Thyroid gland (tissue), 4 donors: Measurements from ENCODE around the gene NPNT. TPM values are rescaled to one million over a fixed set of nuclear protein-coding genes. Genes with fewer than 3 reads are reported as not detected.
A peak's percentile ranks its signal among the peaks of the same experiment; 100 is the strongest.

Experiments used
- DNase-seq, 2 donors: peaks; one replicate each; pipeline ENCODE4 v3.0.0-alpha.2; 2019
- H3K27ac ChIP-seq, 3 donors: fragments of 200-600 bp; sonication (generic); 1 replicate in 2 of 3; 2 replicates in 1 of 3; pipeline ENCODE4 v1.5.1; 2016 to 2019; ENCODE audit warnings: mild to moderate bottlenecking in 1 of 3, moderate library complexity in 1 of 3
- H3K27me3 ChIP-seq: fragments of 200-600 bp; sonication (generic); one replicate; pipeline ENCODE4 v1.5.1; 2019
- H3K36me3 ChIP-seq, 2 donors: fragments of 200-600 bp; sonication (generic); one replicate each; pipeline ENCODE4 v1.5.1; 2016 to 2019
- H3K4me1 ChIP-seq, 2 donors: fragments of 200-600 bp; sonication (generic); one replicate each; pipeline ENCODE4 v1.5.1; 2017 to 2019
- H3K4me3 ChIP-seq, 3 donors: fragments of 200-600 bp; sonication (generic); replicated peaks in 1 of 3; 1 replicate in 2 of 3; 2 replicates in 1 of 3; pipeline ENCODE4 v1.5.1; 2016; ENCODE audit warnings: mild to moderate bottlenecking in 1 of 3
- H3K9me3 ChIP-seq: fragments of 200-600 bp; sonication (generic); one replicate; pipeline ENCODE4 v1.5.1; 2017
- CTCF ChIP-seq, 6 experiments: fragments of 200-600 bp in 3 of 6; fragments of 450-650 bp in 3 of 6; sonication (generic) in 3 of 6; IDR thresholded peaks; one replicate each; pipeline ENCODE4 v1.5.1; 2016 to 2019; ENCODE audit warnings: antibody characterized with exemption in 6 of 6, mild to moderate bottlenecking in 2 of 6, inconsistent platforms in 1 of 6, moderate library complexity in 1 of 6
- POLR2A ChIP-seq, 2 donors: fragments of 450-650 bp; IDR thresholded peaks; one replicate each; pipeline ENCODE4 v1.6.1; 2017; ENCODE audit warnings: antibody characterized with exemption in 2 of 2, mild to moderate bottlenecking in 2 of 2, moderate library complexity in 1 of 2
- WGBS, 2 donors: methylation state at CpG; one replicate each; pipeline ENCODE4 v1.1.5; 2017; 5-methylcytosine and 5-hydroxymethylcytosine counted together
- intact Hi-C: fragments of 100-400 bp; cut with DNase I; formaldehyde crosslinking; loops from one replicate; pipeline ENCODE4 v1.15.1; 2023
- total RNA-seq, 4 donors: library from RNA; depleted of rRNA; stranded (reverse); fragments of >200 nt; gene quantifications; one replicate each; pipeline ENCODE4 v1.2.3, GENCODE V29; 2016

Gene NPNT
- total RNA-seq, 4 donors from 2014 or later: 630 to 907 (median 817) TPM

- Histone ChIP-seq H3K27me3 (no peaks in the 10 kb centered on the region), H3K4me3 (no peak overlapping the region), H3K36me3 (peaks cover 15 to 17% of the 10 kb centered on the region in 2 donors), H3K27ac (no peak overlapping the region), H3K9me3 (no peaks in the 10 kb centered on the region), H3K4me1 (peaks cover 0 to 5% of the 10 kb centered on the region in 2 donors)
- DNase-seq: no peak
- WGBS, 2 donors: 91 to 92% methylated on average over 4 of the region's 4 CpGs
- TF ChIP-seq CTCF (IDR thresholded peaks at IDR 0.05) (no peak), POLR2A (IDR thresholded peaks at IDR 0.05) (no peak)
- intact Hi-C loops: no loop called here
Measured at GRCh38 chr4:105971036-105971435, 75.8 kb downstream of the NPNT start.

GRCh38 chr4:105972946-105973621, 77.8 kb downstream of the NPNT start:
- DNase-seq: no peak
- WGBS, 2 donors: 67 to 75% methylated on average over 5 of the region's 5 CpGs
- intact Hi-C loops: no loop called here

GRCh38 chr4:105976915-105977314, 81.6 kb downstream of the NPNT start:
- no peak for TF ChIP-seq POLR2A (IDR thresholded peaks at IDR 0.05)
- intact Hi-C loops: no loop called here
- no peaks in the 10 kb centered on the region for H3K9me3 ChIP-seq
- no peak overlapping the region for H3K4me3 ChIP-seq
- no peaks in the 10 kb centered on the region for H3K27me3 ChIP-seq
- H3K27ac ChIP-seq: no peak overlapping the region
- WGBS, 2 donors: 86% methylated on average over 3 of the region's 3 CpGs
- no peak for DNase-seq
- H3K4me1 ChIP-seq: peaks cover 0 to 15% of the 10 kb centered on the region in 2 donors
- no peaks in the 10 kb centered on the region for H3K36me3 ChIP-seq

More at GRCh38 chr4:105972946-105973621, 77.8 kb downstream of the NPNT start:
- H3K9me3 ChIP-seq: no peaks in the 10 kb centered on the region
- peaks cover 7 to 10% of the 10 kb centered on the region in 2 donors for H3K36me3 ChIP-seq
- H3K27me3 ChIP-seq: no peaks in the 10 kb centered on the region
- H3K27ac ChIP-seq: no peak overlapping the region
- peaks cover 0 to 3% of the 10 kb centered on the region in 2 donors for H3K4me1 ChIP-seq
- TF ChIP-seq POLR2A (IDR thresholded peaks at IDR 0.05): no peak
- no peak for TF ChIP-seq CTCF (IDR thresholded peaks at IDR 0.05)
- H3K4me3 ChIP-seq: no peak overlapping the region

- no peak for TF ChIP-seq CTCF (IDR thresholded peaks at IDR 0.05)
- TF ChIP-seq POLR2A (IDR thresholded peaks at IDR 0.05): no peak
- H3K27ac ChIP-seq: peak overlapping the region; percentile 2 to 57 (median 30)
- no peaks in the 10 kb centered on the region for H3K9me3 ChIP-seq
- H3K36me3 ChIP-seq: no peaks in the 10 kb centered on the region
- H3K27me3 ChIP-seq: no peaks in the 10 kb centered on the region
- H3K4me1 ChIP-seq: peaks cover 0 to 12% of the 10 kb centered on the region in 2 donors
- intact Hi-C loops: no loop called here
- DNase-seq: peak; percentile 23 to 40
- 31% methylated on average over 2 of the region's 2 CpGs for WGBS, 2 donors
- H3K4me3 ChIP-seq: no peak overlapping the region
Measured at GRCh38 chr4:105978684-105979296, 83.5 kb downstream of the NPNT start.

- Histone ChIP-seq H3K36me3 (no peaks in the 10 kb centered on the region), H3K27ac (peak overlapping the region in 2 of 3 donors; percentile 30 to 57), H3K4me3 (no peak overlapping the region), H3K4me1 (peaks cover 0 to 12% of the 10 kb centered on the region in 2 donors), H3K27me3 (no peaks in the 10 kb centered on the region), H3K9me3 (no peaks in the 10 kb centered on the region)
- no peak for DNase-seq
- WGBS, 2 donors: 87 to 90% methylated on average over 3 of the region's 3 CpGs
- TF ChIP-seq CTCF (IDR thresholded peaks at IDR 0.05) (no peak), POLR2A (IDR thresholded peaks at IDR 0.05) (no peak)
- intact Hi-C loops: no loop called here
Measured at GRCh38 chr4:105979506-105979905, 84.2 kb downstream of the NPNT start.
